Stimulated activated CD4-positive, alpha-beta T cell treated with anti-CD3 and anti-CD28 coated beads, Interleukin-15, amount 100 ng/mL, for 1 hour (primary cell): Measurements from ENCODE around the gene ZFAND4.
"Not testable (repeated sequence)": the region's sequence is repeated elsewhere in the genome, so short reads cannot be mapped to it uniquely, and the experiment has no call there.

Experiments
- DNase-seq, 2 donors: peaks; one replicate each; pipeline ENCODE4 v3.0.0-alpha.2; 2020; ENCODE audit warnings: low read depth in 1 of 2, low spot score in 1 of 2

ZFAND4 gene

GRCh38 chr10:45672181-45673073 lies at the start of gene ZFAND4:
TSS of gene ZFAND4 (minus strand) at chr10:45672772. CDS start at chr10:45663725, 9,047 bp downstream.
- DNase-seq = peak; percentile 86 to 89

DNA sequence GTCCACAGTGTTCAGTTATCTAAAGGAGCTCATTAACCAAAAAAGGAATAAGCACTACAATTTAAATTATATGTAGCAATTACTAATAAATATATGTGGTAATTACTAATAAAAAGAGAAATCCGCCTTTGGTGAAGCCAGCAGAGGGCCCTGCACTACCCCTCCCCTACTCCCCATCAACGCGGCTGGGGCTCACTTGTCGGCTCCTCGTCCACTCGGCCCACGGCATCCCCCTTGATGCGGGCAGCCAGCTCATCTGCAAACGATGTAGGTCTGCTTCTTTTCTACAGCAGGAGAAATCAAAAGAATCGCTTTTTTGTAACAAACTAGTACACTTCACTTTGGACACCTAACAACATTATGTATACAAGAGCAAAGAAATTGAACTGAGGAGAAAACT lies 48.9 kb upstream of the ZFAND4 start:
- DNase-seq = not testable (repeated sequence)

- DNase-seq = not testable (repeated sequence)
Observed at GRCh38 chr10:45717642-45718041, 45.1 kb upstream of the ZFAND4 start.

- DNase-seq = not testable (repeated sequence)
Observed at GRCh38 chr10:45717053-45717452, 44.5 kb upstream of the ZFAND4 start.

- DNase-seq = not testable (repeated sequence)
Observed at GRCh38 chr10:45711223-45711622, 38.7 kb upstream of the ZFAND4 start.

DNA sequence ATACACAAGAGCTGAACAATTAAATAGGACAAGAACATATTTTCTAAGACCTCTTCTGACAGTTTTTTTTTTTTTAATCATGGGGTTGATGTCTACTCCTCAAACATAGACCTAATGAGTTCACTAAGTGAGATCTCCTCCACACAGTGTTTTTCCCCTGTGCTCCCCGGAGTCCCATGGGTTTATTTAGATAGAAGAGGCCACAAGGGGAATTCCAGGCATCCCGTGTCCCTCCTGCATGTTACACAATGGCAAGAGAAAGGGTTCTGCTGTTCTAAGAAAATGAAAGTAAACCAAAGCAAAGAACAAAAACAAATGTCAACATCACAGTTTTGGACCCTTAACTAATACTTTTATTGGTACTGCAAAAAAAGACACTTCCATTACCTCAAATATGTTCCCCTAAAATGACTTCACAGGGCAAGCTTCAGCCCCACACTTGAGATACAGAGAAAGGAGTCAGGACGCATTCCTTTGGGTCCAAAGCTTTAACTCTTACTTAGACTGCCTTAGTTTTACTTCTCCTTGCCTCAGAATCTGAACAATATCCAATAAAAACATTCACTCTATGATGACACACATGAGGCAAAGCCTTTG lies 37.7 kb upstream of the ZFAND4 start:
- DNase-seq = not testable (repeated sequence)

DNA sequence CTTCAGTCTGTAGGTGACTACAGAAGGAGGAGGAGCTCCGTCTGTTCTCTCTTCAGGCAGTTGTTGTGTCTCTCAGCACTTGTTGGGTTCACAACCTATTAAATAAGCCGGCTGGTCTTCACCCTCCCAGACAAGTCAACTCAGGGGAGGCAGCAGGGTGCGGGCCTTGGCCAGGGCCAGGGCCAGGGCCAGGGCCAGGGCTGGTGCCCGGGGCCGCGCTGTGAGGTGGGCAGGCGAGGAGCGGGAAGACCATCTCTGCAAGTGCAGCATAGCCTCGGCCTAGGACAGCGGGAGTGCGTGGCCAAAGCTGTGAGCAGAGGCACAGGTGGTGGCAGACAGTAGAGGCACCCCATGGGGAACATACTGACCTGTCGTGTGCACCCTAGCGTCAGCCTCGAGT lies 5.9 kb upstream of the ZFAND4 start:
- DNase-seq = not testable (repeated sequence)

GRCh38 chr10:45675388-45675787 lies 2.8 kb upstream of the ZFAND4 start:
- no peak for DNase-seq

GRCh38 chr10:45673074-45673648 lies 589 bp upstream of the ZFAND4 start:
- DNase-seq = no peak

GRCh38 chr10:45671300-45671699 lies 1.3 kb downstream of the ZFAND4 start:
- not testable (repeated sequence) for DNase-seq

DNA sequence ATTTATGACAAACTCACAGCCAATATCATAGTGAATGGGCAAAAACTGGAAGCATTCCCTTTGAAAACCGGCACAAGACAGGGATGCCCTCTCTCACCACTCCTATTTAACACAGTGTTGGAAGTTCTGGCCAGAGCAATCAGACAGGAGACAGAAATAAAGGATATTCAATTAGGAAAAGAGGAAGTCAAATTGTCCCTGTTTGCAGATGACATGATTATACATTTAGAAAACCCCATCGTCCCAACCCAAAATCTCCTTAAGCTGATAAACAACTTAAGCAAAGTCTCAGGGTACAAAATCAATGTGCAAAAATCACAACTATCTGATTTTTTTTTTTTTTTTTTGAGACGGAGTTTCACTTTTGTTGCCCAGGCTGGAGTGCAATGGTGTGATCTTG lies 2.7 kb downstream of the ZFAND4 start:
- not testable (repeated sequence) for DNase-seq

DNA sequence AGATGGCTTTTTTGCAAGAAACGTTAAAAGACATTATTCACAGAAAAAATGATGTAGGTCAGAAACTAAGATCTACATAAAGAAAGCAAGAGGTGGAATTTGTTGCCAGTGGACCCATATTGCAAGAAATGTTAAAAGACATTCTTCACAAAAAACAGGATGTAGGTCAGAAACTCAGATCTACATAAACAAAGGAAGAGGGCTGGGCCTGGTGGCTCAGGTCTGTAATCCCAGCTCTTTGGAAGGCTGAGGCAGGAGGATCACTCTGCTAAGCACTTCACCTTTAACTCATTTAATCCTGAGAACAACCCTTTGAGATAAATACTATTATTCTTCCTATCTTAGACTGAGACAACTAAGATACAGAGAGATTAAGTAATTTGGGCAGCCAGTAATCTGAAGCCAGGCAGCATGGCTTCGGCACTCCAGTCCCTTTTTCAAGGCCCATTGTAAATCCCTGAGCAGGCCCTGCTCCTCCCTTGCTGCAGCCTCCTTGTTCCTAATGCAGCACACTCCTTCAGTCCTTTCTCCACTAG lies 11.6 kb downstream of the ZFAND4 start:
- DNase-seq = no peak

DNA sequence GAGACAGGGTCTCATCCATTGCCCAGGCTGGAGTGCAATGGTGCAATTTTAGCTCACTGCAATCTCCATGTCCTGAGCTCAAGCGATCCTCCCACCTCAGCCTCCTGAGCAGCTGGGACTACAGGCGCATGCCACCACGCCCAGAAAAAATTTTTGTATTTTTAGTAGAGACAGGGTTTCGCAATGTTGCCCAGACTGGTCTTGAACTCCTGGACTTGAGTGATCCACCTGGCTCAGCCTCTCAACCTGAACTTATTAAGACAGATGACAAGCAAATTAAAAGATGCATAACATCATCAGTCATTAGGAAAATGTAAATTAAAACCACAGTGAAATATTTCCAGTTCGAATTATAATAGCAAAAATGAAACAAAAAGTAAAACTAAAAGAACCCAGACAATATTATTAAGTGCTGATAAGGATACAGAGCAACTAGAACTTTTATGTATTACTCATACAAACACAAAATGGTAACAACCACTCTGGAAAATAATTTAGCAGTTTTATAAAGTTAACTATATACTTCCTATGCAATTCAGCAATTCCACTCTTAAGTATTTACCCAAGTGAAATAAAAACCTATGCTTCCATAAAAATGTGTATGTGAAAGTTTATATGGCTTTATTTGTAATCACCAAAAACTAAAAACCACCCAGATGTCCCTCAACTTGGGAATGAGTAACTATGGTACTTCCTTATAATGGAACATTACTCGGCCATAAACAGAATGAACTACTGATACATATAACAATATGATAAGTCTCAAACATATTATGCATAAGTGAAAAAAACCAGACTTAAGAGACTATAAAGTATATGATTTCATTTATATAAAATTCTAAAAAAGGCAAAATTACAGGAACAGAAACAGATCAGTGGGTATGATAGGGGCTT lies 15.3 kb downstream of the ZFAND4 start:
- DNase-seq = no peak

DNA sequence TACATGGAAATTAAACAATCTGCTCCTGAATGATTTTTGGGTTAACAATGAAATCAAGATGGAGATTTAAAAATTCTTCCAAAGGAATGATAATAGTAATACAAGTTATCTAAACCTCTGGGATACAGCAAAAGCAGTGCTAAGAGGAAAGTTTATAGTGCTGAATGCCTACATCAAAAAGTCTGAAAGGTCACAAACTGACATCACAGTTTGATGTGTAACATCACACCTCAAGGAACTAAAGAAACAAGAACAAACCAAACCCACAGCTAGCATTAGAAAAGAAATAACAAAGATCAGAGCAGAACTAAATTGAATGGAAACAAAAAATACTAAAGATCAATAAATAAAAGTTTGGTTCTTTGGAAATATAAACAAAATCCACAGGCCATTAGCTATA lies 17.4 kb downstream of the ZFAND4 start:
- no peak for DNase-seq

DNA sequence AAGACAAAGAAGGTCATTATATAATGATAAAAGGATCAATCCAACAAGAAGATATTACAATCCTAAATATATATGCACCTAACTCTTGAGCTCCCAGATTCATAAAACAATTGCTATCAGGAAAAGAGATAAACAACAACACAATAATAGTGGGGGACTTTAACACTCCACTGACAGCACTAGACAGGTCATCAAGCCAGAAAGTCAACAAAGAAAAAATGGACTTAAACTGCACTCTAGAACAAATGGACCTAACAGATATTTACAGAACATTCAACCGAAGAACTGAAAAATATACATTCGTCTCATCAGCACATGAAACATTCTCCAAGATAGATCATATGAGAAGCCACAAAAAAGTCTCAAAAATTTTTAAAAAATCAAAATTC lies 17.8 kb downstream of the ZFAND4 start:
- not testable (repeated sequence) for DNase-seq

DNA sequence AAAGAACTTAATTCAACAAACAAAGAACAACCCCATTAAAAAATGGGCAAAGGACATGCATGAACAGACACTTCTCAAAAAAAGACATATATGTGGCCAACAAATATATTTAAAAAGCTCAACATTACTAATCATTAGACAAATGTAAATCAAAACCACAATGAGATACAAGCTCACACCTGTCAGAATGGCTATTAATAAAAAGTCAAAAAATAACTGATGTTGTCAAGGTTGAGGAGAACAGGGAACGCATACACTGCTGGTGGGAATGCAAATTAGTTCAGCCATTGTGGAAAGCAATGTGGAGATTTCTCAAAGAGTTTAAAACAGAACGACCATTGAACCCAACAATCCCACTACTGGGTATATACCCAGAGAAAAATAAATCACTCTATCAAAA lies 19.1 kb downstream of the ZFAND4 start:
- DNase-seq = no peak

DNA sequence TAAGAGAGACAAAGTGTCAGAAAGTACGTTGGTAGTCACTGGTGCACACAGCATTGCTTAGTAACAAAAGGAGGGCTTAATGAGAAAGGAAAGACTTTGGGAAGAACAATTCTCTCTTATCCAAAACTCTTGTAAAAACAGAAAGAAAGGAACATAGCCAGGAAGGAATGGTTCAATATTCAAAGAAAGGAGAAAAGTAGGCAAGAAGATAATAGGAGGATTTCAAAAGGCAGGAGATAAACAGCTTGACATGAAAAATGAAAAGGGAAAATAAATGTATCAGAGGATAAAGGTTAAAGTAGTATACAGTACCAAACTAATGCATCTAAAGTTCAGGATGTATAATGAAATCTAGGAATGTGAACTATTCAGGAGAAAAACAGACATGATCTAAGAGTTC lies 20.1 kb downstream of the ZFAND4 start:
- no peak for DNase-seq

GRCh38 chr10:45649296-45649695 lies 23.3 kb downstream of the ZFAND4 start:
- DNase-seq = no peak

GRCh38 chr10:45647118-45647517 lies 25.5 kb downstream of the ZFAND4 start:
- no peak for DNase-seq

GRCh38 chr10:45646384-45647050 lies 26.1 kb downstream of the ZFAND4 start:
- DNase-seq = no peak
